Astrocyte (in vitro differentiated cells and primary cell): ENCODE measurements around the gene HSD17B12. TPM values are rescaled to one million over a fixed set of nuclear protein-coding genes. Genes with fewer than 3 reads are reported as not detected.

Experiments used
- DNase-seq: peaks from one replicate; pipeline ENCODE4 v3.0.0-alpha.2; 2010; ENCODE audit warnings: low read depth
- FAIRE-seq: peaks from 2 replicates; lab custom pipeline; 2011; peaks lifted over from hg19 to GRCh38; lab: Jason Lieb, UNC
- H2AFZ ChIP-seq: 2 replicates; pipeline ENCODE4 v1.6.0; 2012; ENCODE audit warnings: low read depth, low read length, inconsistent platforms
- H3K27ac ChIP-seq: 2 replicates; pipeline ENCODE4 v1.5.1; 2011; ENCODE audit warnings: low read depth, low read length, inconsistent platforms
- H3K27me3 ChIP-seq: 2 replicates; pipeline ENCODE4 v1.6.0; 2011; ENCODE audit warnings: low read length, inconsistent platforms; ENCODE audit not compliant: insufficient read depth
- H3K36me3 ChIP-seq: 2 replicates; pipeline ENCODE4 v1.5.1; 2011; ENCODE audit warnings: low read length, inconsistent platforms; ENCODE audit not compliant: insufficient read depth
- H3K4me1 ChIP-seq: 2 replicates; pipeline ENCODE4 v1.5.1; 2011; ENCODE audit warnings: low read length, inconsistent platforms; ENCODE audit not compliant: insufficient read depth
- H3K4me2 ChIP-seq: 2 replicates; pipeline ENCODE4 v1.6.0; 2012; ENCODE audit warnings: low read length, inconsistent platforms
- H3K4me3 ChIP-seq: 2 replicates; pipeline ENCODE4 v1.5.1; 2011; ENCODE audit warnings: low read depth, mild to moderate bottlenecking, low read length, inconsistent platforms; ENCODE audit not compliant: insufficient read depth
- H3K79me2 ChIP-seq: 2 replicates; pipeline ENCODE4 v1.6.0; 2012; ENCODE audit warnings: mild to moderate bottlenecking, low read length, inconsistent platforms; ENCODE audit not compliant: insufficient read depth
- H3K9ac ChIP-seq: 2 replicates; pipeline ENCODE4 v1.6.0; 2012; ENCODE audit warnings: mild to moderate bottlenecking, low read length, inconsistent platforms
- H3K9me3 ChIP-seq: 2 replicates; pipeline ENCODE4 v1.5.1; 2012; ENCODE audit warnings: low read depth, mild to moderate bottlenecking, low read length, inconsistent platforms; ENCODE audit not compliant: insufficient read depth
- H4K20me1 ChIP-seq: 2 replicates; pipeline ENCODE4 v1.6.0; 2012; ENCODE audit warnings: low read length, inconsistent platforms; ENCODE audit not compliant: insufficient read depth
- H3K27ac Mint-ChIP-seq: one replicate; pipeline ENCODE4 v1.8.0; 2021; ENCODE audit warnings: mild to moderate bottlenecking, mixed read lengths; ENCODE audit not compliant: unreplicated experiment
- H3K27me3 Mint-ChIP-seq: one replicate; pipeline ENCODE4 v1.8.0; 2021; ENCODE audit warnings: low read depth, mixed read lengths; ENCODE audit not compliant: unreplicated experiment
- H3K36me3 Mint-ChIP-seq: one replicate; pipeline ENCODE4 v1.8.0; 2021; ENCODE audit warnings: low read depth, mixed read lengths; ENCODE audit not compliant: unreplicated experiment
- H3K4me1 Mint-ChIP-seq: one replicate; pipeline ENCODE4 v1.8.0; 2021; ENCODE audit warnings: low read depth, mixed read lengths; ENCODE audit not compliant: unreplicated experiment
- H3K4me3 Mint-ChIP-seq: one replicate; pipeline ENCODE4 v1.8.0; 2021; ENCODE audit warnings: mild to moderate bottlenecking, moderate library complexity, mixed read lengths; ENCODE audit not compliant: unreplicated experiment
- H3K9me3 Mint-ChIP-seq: one replicate; pipeline ENCODE4 v1.8.0; 2021; ENCODE audit warnings: mild to moderate bottlenecking, mixed read lengths; ENCODE audit not compliant: unreplicated experiment
- CTCF ChIP-seq: IDR thresholded peaks from 2 replicates; pipeline ENCODE4 v1.5.1; 2011; ENCODE audit warnings: low read depth, mild to moderate bottlenecking, inconsistent platforms, low read length, moderate library complexity; ENCODE audit not compliant: insufficient read depth
- EZH2 ChIP-seq: IDR thresholded peaks from 2 replicates; pipeline ENCODE4 v1.6.1; 2012; ENCODE audit warnings: mild to moderate bottlenecking, low read length, inconsistent platforms; ENCODE audit not compliant: insufficient read depth
- total RNA-seq: library from RNA; stranded (reverse); gene quantifications from 2 replicates; pipeline ENCODE4 v1.2.1, GENCODE V29; 2021

The HSD17B12 gene
- total RNA-seq, 1 donor from 2014 or later: 132 TPM

GRCh38 chr11:43706631-43707030 lies 26.1 kb downstream of the HSD17B12 start:
- Histone ChIP-seq H3K4me2 (no peak overlapping the region), H3K9ac (no peak overlapping the region), H3K4me1 (no peaks in the 10 kb centered on the region), H3K27me3 (no peaks in the 10 kb centered on the region), H3K27ac (no peak overlapping the region), H3K36me3 (no peaks in the 10 kb centered on the region), H3K79me2 (peaks cover 65% of the 10 kb centered on the region), H2AFZ (no peak overlapping the region), H3K4me3 (no peak overlapping the region), H3K9me3 (no peaks in the 10 kb centered on the region), H4K20me1 (peaks cover 60% of the 10 kb centered on the region)
- Mint-ChIP-seq H3K27me3 (no peaks in the 10 kb centered on the region), H3K4me1 (no peaks in the 10 kb centered on the region), H3K36me3 (peaks cover 6% of the 10 kb centered on the region), H3K4me3 (no peak overlapping the region), H3K9me3 (peaks cover 5% of the 10 kb centered on the region), H3K27ac (no peak overlapping the region)
- FAIRE-seq (no peak), DNase-seq (no peak)
- no peak for TF ChIP-seq EZH2
- TF ChIP-seq CTCF: no peak

DNA sequence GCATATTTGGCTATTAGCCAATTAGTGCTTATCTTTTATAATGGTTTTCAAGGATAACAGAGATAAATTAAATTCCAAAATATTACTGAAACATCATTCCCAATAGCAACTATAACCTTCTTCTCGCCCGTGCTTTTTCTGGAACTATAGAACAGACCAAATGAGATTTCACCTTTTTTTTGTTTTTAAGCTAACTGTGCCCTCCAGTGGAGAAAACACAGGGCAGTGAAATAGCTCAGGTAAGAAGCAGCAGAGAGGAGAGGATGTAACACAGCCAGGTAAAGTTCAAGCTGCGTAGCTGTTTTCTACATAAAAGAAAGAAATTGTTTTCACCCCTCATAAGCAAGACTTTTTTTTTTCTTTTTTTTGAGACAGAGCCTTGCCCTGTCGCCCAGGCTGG lies 28.2 kb downstream of the HSD17B12 start:
- Mint-ChIP-seq H3K9me3 (no peaks in the 10 kb centered on the region), H3K27me3 (no peaks in the 10 kb centered on the region), H3K27ac (no peak overlapping the region), H3K36me3 (peaks cover 2% of the 10 kb centered on the region), H3K4me1 (no peaks in the 10 kb centered on the region), H3K4me3 (no peak overlapping the region)
- no peak for TF ChIP-seq CTCF
- no peak for TF ChIP-seq EZH2
- FAIRE-seq (no peak), DNase-seq (no peak)
- Histone ChIP-seq H3K4me1 (no peaks in the 10 kb centered on the region), H3K9ac (no peak overlapping the region), H3K27ac (no peak overlapping the region), H3K27me3 (no peaks in the 10 kb centered on the region), H4K20me1 (peaks cover 66% of the 10 kb centered on the region), H3K4me3 (no peak overlapping the region), H3K4me2 (no peak overlapping the region), H3K9me3 (no peaks in the 10 kb centered on the region), H3K36me3 (no peaks in the 10 kb centered on the region), H3K79me2 (peaks cover 59% of the 10 kb centered on the region), H2AFZ (no peak overlapping the region)

GRCh38 chr11:43709689-43710088 lies 29.2 kb downstream of the HSD17B12 start:
- TF ChIP-seq CTCF (no peak), EZH2 (no peak)
- no peak overlapping the region for H2AFZ ChIP-seq
- Mint-ChIP-seq H3K4me3 (no peak overlapping the region), H3K4me1 (no peaks in the 10 kb centered on the region), H3K27ac (no peak overlapping the region), H3K9me3 (no peaks in the 10 kb centered on the region), H3K27me3 (no peaks in the 10 kb centered on the region), H3K36me3 (peaks cover 2% of the 10 kb centered on the region)
- FAIRE-seq (no peak), DNase-seq (no peak)
- no peak overlapping the region for H3K4me3 ChIP-seq
- peaks cover 59% of the 10 kb centered on the region for H4K20me1 ChIP-seq
- H3K9me3 ChIP-seq: no peaks in the 10 kb centered on the region
- no peaks in the 10 kb centered on the region for H3K27me3 ChIP-seq
- H3K4me2 ChIP-seq: no peak overlapping the region
- no peak overlapping the region for H3K9ac ChIP-seq
- no peak overlapping the region for H3K27ac ChIP-seq
- H3K4me1 ChIP-seq: no peaks in the 10 kb centered on the region
- no peaks in the 10 kb centered on the region for H3K36me3 ChIP-seq
- H3K79me2 ChIP-seq: peaks cover 51% of the 10 kb centered on the region
